Activated naive CD4-positive, alpha-beta T cell treated with anti-CD3 and anti-CD28 coated beads, Interleukin-2, amount 50 U/mL, for 24 hours (primary cell): ENCODE results near the gene SFXN2.
A peak's percentile ranks its signal among the peaks of the same experiment; 100 is the strongest.
"Not testable (repeated sequence)": the region's sequence is repeated elsewhere in the genome, so short reads cannot be mapped to it uniquely, and the experiment has no call there.

Experiments
- H3K27ac Mint-ChIP-seq: one replicate; pipeline ENCODE4 v1.8.0; 2021; ENCODE audit warnings: mild to moderate bottlenecking, mixed read lengths
- H3K27me3 Mint-ChIP-seq: one replicate; pipeline ENCODE4 v1.8.0; 2021; ENCODE audit warnings: mixed read lengths
- H3K36me3 Mint-ChIP-seq: one replicate; pipeline ENCODE4 v1.8.0; 2021; ENCODE audit warnings: mixed read lengths
- H3K4me1 Mint-ChIP-seq: one replicate; pipeline ENCODE4 v1.8.0; 2021; ENCODE audit warnings: mixed read lengths
- H3K4me3 Mint-ChIP-seq: one replicate; pipeline ENCODE4 v1.8.0; 2021; ENCODE audit warnings: mild to moderate bottlenecking, mixed read lengths
- H3K9me3 Mint-ChIP-seq: one replicate; pipeline ENCODE4 v1.8.0; 2021; ENCODE audit warnings: mixed read lengths

SFXN2 gene, protein sequence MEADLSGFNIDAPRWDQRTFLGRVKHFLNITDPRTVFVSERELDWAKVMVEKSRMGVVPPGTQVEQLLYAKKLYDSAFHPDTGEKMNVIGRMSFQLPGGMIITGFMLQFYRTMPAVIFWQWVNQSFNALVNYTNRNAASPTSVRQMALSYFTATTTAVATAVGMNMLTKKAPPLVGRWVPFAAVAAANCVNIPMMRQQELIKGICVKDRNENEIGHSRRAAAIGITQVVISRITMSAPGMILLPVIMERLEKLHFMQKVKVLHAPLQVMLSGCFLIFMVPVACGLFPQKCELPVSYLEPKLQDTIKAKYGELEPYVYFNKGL

DNA sequence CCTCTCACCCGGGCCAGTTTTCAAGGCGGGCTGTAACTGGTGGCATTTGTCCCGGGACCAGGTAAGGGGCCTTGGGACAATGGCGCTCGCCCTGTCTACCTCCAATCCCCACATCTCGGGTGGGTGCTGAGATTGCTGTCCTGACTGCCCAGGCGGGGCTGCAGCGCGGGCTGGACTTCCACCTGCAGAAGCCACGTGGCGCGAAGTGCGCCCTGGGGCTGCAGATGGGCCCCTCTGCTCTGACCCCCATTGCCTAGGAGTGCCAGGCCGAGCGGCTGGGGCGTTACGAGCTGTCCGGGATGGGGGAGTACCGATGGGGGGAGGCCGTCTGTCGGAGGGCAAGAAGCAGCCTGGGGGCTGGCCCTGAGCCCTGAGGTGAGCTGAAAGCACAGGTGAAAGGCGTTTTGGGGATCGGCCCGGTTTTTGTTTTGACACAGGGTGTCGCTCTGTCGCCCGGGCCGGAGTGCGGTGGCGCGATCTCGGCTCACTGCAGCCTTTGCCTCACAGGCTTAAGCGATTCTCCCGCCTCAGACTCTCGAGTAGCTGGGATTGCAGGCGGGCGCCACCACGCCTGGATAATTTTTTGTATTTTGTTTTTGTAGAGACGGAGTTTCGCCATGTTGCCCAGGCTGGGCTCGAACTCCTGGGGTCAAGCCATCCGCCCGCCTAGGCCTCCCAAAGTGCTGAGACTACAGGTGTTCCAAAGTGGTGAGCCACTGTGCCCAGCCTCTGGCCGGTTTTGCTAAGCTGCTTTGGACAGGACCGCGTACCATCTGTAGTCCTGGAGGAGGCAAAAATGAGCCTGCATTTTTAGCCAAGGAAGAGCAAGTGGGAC is at the start of gene SFXN2:
Gene SFXN2 (plus strand): TSS at position 16 of the 835 bp plus-strand sequence. CDS start 12,001 bp downstream, outside the sequence.
- Mint-ChIP-seq H3K4me1 (peaks cover 52% of the 10 kb centered on the region), H3K9me3 (no peaks in the 10 kb centered on the region), H3K27ac (peak within 1 kb of the TSS; percentile 93), H3K4me3 (peak within 1 kb of the TSS; percentile 93), H3K36me3 (peaks cover 7% of the 10 kb centered on the region), H3K27me3 (no peaks in the 10 kb centered on the region)

DNA sequence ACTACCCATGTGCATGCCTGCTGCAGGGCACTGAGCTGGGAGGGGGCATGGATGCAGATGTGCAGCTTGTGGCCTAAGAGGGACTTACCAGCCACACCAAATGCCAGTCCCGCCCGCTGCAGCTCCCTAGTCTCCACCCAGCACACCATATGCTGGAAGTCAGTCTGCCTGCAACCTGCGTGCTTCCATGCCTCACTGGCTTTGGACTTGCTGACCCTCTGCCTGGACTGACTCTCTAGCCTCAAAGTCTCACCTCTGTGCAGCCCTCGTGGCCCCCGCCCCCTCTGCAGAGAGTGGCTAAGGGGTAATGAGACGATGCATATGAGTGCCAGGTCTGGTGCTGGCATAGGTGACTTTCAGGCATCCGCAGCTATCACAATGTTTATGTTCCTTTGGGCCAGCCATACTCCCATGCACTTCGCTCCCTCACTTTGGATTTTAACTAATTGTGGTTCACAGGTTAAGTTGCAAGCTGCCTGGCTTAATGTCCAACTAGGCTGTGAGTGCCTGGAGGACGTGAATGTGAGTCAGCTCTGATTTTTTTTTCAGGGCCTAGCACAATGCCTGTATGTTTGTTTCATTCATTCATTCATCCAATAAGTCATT is 48.4 kb upstream of the SFXN2 start:
- H3K27ac Mint-ChIP-seq, result no peak overlapping the region
- H3K27me3 Mint-ChIP-seq, result no peaks in the 10 kb centered on the region
- no peaks in the 10 kb centered on the region for H3K9me3 Mint-ChIP-seq
- H3K36me3 Mint-ChIP-seq, result no peaks in the 10 kb centered on the region
- H3K4me1 Mint-ChIP-seq, result peaks cover 27% of the 10 kb centered on the region
- no peak overlapping the region for H3K4me3 Mint-ChIP-seq

DNA sequence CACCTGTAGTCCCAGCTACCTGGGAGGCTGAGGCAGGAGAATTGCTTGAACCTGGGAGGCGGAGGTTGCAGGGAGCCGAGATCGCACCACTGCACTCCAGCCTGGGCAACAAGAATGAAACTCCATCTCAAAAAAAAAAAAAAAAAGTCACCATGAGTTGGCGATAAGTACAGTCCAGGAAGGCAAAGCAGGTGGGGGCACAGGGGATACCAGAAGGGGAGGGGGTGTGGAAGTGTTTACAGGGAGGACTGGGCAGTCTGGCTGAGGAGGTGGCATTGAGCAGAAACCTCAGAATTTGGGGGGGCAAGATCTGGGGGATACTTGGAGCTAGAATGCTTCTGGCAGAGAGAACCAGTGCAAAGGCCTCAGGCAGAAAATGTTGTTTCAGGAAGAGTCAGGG is 47.0 kb upstream of the SFXN2 start:
- peaks cover 17% of the 10 kb centered on the region for H3K4me1 Mint-ChIP-seq
- not testable (repeated sequence) for H3K9me3 Mint-ChIP-seq, H3K27ac Mint-ChIP-seq, H3K4me3 Mint-ChIP-seq, H3K36me3 Mint-ChIP-seq, H3K27me3 Mint-ChIP-seq

DNA sequence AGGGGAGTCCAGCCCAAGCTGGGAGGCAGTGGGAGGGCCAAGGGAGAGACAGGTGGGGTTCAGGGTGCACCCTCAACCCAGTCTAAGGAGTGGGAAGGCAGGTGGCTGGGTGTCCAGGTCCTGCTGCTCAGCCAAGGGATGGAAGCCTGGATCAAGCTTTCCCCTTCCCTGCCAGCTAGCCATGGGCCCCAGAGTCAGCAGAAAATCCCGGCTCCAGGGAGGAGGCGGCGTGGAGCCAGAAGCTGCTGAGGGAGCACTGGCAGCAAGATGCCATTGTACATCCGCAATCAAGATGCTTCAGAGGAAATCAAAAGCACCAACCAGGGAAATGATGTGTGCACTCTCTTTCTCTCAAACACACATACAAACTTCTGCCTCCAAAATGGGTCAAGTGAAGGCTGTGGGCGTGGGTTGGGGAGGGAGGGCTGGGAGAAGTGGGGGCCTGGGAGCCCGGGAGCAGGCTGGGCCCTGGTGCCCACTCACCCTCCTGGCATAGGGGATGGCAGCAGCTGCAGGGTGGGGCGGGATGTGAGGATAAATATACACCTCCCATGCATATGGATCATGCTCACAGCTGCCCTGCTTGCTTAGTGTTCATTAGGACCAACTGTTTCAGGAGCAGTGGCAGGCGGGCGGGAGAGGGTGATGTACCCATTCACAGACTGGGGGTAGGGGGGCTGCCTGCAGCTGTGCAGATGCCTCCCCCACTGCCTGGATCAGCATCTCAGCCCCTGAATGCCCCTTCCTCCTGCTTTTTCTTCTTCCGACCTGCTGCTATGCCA is 45.9 kb upstream of the SFXN2 start:
- H3K4me3 Mint-ChIP-seq, result no peak overlapping the region
- H3K27ac Mint-ChIP-seq, result peak overlapping the region; percentile 30
- no peaks in the 10 kb centered on the region for H3K27me3 Mint-ChIP-seq
- H3K9me3 Mint-ChIP-seq, result no peaks in the 10 kb centered on the region
- H3K4me1 Mint-ChIP-seq, result peaks cover 24% of the 10 kb centered on the region
- H3K36me3 Mint-ChIP-seq, result no peaks in the 10 kb centered on the region

DNA sequence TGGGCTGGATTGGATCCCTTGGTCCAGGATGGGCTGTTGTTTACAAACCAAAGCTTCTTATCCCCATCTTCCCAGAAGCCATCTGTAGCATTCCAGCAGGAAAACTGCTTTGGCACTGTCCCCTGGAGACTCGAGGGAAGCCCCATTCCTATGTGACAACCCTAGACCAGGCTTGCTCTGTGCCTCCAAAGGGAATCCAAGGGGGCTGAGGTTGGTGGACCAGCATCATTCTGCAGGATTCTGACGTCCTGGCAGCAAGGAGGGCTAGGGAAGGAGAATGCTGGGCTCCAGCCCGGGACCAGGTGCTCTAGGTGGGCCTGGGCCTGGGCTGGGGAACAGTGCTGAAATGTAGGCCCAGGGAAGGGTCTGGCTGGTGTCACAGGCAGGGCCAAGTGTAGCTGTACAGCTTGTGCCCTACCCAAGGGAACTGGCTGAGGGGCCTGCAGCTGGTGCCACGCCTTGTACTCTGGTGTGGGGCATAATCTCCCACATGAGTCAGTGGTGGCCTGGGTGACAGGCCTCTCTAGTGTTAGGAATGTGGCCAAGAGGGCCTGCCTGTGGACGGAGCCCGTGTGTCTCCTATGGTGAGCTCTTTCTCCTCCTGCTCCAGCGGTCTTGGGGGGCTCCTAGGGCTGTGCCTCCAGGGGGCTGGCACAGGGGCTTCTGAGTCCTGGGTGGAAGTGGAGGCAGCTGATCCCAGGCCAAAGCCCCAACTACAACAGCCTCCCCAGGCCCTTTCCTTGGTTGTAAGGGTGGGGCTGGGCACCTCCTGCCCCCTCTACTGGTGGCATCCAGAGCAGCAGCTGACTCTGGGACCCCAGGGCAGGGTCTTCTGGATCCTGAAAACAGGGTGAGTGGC is 45.0 kb upstream of the SFXN2 start:
- no peaks in the 10 kb centered on the region for H3K27me3 Mint-ChIP-seq
- no peaks in the 10 kb centered on the region for H3K36me3 Mint-ChIP-seq
- no peak overlapping the region for H3K27ac Mint-ChIP-seq
- H3K4me3 Mint-ChIP-seq, result no peak overlapping the region
- H3K9me3 Mint-ChIP-seq, result no peaks in the 10 kb centered on the region
- peaks cover 33% of the 10 kb centered on the region for H3K4me1 Mint-ChIP-seq

DNA sequence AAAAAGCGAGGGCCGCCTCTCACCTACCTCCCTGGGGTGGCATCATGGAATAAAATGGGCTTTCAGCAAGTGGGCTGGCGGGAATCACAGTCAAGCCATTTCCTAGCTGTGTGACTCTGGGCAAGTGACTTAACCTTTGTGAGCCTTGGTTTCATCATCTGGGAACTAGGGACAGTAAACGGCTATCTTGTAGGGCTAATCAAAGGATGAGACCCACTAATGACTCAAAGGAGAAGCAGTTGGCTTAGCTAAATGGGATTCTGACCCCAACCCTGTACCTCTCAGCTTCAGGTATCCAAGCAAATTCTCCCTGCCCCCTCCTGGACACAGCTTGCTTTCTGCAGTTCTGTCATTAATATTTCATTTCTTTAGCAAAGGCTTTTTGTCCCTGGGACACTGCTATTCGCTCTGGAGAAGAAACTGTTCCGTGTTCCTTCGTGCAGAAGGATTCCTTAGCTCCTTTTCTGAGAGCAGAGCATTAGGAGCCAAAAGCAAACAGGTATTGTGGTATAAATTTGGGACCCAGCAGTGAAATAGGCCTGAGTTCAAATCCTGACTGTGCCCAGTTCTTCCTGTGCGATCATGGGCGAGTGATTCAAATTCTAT is 44.3 kb upstream of the SFXN2 start:
- H3K36me3 Mint-ChIP-seq, result no peaks in the 10 kb centered on the region
- H3K27me3 Mint-ChIP-seq, result no peaks in the 10 kb centered on the region
- H3K4me1 Mint-ChIP-seq, result peaks cover 41% of the 10 kb centered on the region
- H3K4me3 Mint-ChIP-seq, result no peak overlapping the region
- H3K9me3 Mint-ChIP-seq, result no peaks in the 10 kb centered on the region
- no peak overlapping the region for H3K27ac Mint-ChIP-seq

DNA sequence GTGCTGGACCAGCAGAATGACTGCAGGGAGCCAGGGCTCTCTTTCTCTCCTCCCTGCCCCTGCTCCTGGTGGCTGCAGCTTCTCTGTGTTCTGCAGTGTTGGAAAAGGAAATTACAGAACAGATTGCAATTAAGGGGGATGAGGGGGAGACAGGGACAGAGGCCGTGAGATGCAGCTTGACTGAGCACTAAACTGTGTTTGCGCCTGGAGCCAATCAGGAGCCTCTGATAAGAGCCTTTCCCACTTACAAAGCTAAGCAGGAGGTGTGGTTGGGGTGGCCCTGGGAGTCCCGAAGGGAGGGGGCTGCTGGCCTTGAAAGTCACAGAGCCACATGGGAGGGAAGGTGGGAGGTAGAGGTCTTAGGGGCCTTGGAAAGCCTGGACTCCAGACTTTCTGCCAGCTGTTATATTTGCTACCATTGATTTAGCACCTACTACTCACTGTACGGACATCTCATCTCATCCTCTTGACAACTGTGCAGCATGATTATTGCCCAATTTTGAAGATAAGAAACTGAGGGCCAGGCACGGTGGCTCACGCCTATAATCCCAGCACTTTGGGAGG is 43.5 kb upstream of the SFXN2 start:
- no peak overlapping the region for H3K27ac Mint-ChIP-seq
- no peaks in the 10 kb centered on the region for H3K27me3 Mint-ChIP-seq
- H3K4me1 Mint-ChIP-seq, result peaks cover 49% of the 10 kb centered on the region
- H3K4me3 Mint-ChIP-seq, result no peak overlapping the region
- H3K9me3 Mint-ChIP-seq, result no peaks in the 10 kb centered on the region
- H3K36me3 Mint-ChIP-seq, result no peaks in the 10 kb centered on the region

DNA sequence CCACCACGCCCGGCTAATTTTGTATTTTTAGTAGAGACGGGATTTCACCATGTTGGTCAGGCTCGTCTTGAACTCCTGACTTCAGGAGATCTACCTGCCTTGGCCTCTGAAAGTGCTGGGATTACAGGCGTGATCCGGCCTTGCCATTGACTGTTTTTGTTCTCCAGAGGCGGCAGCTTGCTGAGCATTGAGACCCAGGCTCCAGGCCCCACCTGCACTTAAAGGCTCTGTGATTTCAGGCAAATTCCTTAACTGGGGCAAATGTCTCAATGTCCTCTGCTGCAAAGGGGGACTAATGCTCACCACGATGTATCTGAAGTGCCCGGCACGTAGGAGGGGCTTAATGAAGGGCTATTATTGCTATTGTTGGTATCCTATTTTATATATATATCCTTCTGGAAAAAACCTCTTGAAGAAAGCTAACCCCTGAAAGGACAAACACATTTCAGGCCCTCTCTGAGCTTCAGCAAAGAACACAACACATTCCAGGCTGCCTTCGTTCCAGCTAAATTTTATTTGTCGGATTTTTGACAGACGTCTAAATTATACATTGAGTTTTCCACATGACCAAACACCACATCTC is 41.1 kb upstream of the SFXN2 start:
- Mint-ChIP-seq H3K36me3 (no peaks in the 10 kb centered on the region), H3K27me3 (no peaks in the 10 kb centered on the region), H3K9me3 (no peaks in the 10 kb centered on the region), H3K4me1 (peaks cover 58% of the 10 kb centered on the region), H3K27ac (peak overlapping the region; percentile 89), H3K4me3 (peak overlapping the region; percentile 87)

DNA sequence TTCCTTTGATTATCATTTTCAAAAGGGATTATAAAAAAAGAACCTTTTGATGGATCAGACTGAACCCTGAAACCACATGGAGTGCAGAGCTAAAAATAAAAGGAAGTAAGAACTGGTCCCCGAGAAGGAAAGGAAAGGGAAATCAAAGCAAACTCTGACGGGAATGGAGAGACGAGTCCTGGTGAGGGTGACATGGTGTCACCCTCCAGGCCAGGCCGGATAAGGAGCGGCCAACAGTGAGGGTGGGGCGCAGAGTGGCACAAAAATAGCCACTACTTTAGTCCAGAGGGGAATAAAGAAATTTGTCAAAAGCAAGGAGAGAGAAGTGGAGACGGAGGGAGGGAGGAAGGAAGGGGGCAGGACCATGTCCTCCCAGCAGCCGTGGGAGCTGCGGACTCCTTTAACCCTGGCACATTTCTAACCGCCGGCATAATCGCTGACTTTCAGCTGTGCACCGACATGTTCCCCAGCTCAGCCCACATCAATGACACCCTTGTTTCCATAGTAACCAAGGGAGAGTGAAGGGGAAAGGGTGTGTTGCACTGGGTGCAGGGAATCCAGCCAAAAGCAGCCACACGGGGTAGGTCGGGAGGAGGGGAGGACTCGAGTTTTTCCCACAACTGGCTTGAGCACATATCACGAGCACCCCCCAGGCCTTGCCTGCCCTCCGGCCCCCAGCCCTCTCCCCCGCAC is 40.5 kb upstream of the SFXN2 start:
- Mint-ChIP-seq H3K4me3 (peak overlapping the region; percentile 87), H3K9me3 (no peaks in the 10 kb centered on the region), H3K27ac (peak overlapping the region; percentile 89), H3K4me1 (peaks cover 59% of the 10 kb centered on the region), H3K27me3 (no peaks in the 10 kb centered on the region), H3K36me3 (no peaks in the 10 kb centered on the region)

DNA sequence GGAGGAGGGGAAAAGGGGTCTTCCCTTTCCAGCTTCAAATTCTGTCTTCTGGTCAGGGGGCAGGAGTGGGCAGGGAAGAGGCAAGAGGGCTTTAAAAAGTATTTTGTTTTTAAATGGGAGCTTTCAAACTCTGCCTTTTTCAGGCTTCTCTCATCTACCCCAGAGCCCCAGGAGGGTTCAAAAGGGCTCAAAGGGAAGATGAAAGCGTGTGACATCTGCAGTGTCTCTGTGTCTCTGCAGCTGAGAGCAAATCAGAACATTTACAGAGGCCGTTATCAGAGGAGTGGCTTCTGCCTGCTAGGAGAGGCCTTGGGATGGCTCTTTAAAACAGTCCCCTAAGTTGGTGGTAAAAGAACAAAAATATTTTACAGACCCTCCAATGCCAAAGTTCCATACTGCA is 39.9 kb upstream of the SFXN2 start:
- no peak overlapping the region for H3K27ac Mint-ChIP-seq
- peak overlapping the region; percentile 87 for H3K4me3 Mint-ChIP-seq
- H3K36me3 Mint-ChIP-seq, result no peaks in the 10 kb centered on the region

DNA sequence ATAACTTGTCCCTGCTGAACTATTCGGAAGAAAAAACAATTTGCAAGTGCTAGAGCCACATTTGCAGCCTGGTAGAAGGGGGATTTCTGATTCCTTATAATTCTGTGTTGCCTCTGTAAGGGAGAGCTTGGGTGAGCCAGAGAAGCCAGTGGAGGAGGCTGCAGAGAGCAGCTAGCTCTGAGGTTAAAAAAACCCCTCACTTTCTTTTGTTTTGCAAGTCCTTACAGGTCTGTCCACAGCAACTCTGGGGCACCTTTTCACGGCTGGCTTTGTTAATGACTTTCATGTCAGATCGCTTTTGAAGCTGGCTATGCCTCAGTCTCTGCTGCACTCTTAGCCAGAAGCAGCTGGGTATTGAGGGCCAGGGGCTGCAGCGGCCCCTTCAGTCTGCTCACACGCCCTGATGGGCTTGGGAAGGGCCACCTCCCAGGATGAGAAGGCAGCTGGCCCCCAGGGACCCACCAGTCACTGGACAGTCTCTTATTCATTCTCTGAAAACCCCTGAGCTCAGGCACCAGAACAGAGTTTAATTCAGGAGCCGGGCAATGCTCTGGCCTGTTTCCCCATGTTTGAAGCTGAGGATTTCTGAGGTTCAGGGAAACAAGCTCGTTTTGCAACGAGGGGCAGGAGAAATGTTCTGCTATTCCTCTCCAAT is 39.3 kb upstream of the SFXN2 start:
- Mint-ChIP-seq H3K27me3 (no peaks in the 10 kb centered on the region), H3K9me3 (no peaks in the 10 kb centered on the region), H3K27ac (no peak overlapping the region), H3K4me1 (peaks cover 61% of the 10 kb centered on the region), H3K36me3 (no peaks in the 10 kb centered on the region), H3K4me3 (peak overlapping the region; percentile 87)

More for the DNA sequence above, 39.9 kb upstream of the SFXN2 start:
- Mint-ChIP-seq H3K4me1 (peaks cover 61% of the 10 kb centered on the region), H3K9me3 (no peaks in the 10 kb centered on the region), H3K27me3 (no peaks in the 10 kb centered on the region)

DNA sequence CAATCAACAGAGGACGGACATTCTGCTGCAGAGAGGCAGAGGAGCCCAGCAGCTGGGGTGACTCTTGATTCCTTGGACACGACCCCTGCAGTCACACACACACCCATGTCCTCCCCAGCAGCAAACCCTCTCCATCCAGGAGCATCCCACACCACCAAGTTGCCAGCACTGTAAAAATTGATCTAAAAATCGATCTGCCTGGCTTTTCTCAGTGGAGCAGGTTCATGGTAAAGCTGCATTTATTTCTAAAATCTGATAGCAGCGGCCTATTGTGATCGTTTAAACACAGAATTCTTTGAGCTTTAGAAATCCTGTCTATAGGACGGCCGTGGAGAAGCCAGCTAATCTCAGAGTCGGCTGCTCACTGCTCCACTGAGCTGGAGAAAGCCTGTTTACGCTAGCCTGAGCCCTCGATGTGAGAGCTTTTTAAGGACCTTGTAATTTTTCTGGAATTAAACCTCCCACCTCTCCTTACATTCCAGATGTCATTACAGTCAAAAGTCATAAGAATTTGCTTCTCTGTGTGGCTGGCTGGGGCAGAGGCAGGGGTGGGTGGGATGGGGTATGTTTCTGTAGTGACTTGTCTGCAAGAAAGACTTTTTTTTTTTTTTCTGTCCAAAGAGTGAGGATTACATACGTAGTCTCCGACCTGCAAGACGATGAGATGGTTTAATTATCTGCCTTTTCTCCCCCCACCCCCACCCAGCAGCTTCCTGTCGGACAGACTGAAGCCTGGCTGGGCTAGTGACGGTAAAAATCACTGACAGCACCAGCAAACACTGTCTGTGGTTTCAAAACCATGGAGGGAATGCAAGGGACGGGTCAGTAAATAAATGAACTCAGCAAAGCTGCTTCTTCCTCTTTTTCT is 38.5 kb upstream of the SFXN2 start:
- Mint-ChIP-seq H3K9me3 (no peaks in the 10 kb centered on the region), H3K27me3 (no peaks in the 10 kb centered on the region), H3K36me3 (no peaks in the 10 kb centered on the region), H3K27ac (peak overlapping the region; percentile 76), H3K4me3 (peak overlapping the region; percentile 65), H3K4me1 (peaks cover 61% of the 10 kb centered on the region)
